Hepatocyte (in vitro differentiated cells): ENCODE measurements around the gene COQ8B. TPM values are rescaled to one million over a fixed set of nuclear protein-coding genes. Genes with fewer than 3 reads are reported as not detected.

Source experiments
- DNase-seq: peaks from one replicate; pipeline ENCODE4 v3.0.0-alpha.2; 2016; ENCODE audit warnings: low spot score
- H2AFZ ChIP-seq: fragments of 200-600 bp; sonication (generic); 2 replicates; pipeline ENCODE4 v1.6.0; 2016; ENCODE audit warnings: antibody characterized with exemption, mild to moderate bottlenecking
- H3K27ac ChIP-seq: fragments of 200-600 bp; sonication (generic); 2 replicates; pipeline ENCODE4 v1.5.1; 2016; ENCODE audit warnings: mild to moderate bottlenecking
- H3K27me3 ChIP-seq: fragments of 200-600 bp; sonication (generic); 2 replicates; pipeline ENCODE4 v1.6.1; 2016
- H3K36me3 ChIP-seq: fragments of 200-600 bp; sonication (generic); replicated peaks from 2 replicates; pipeline ENCODE4 v1.5.1; 2016; ENCODE audit warnings: low read depth; ENCODE audit not compliant: insufficient read depth
- H3K4me1 ChIP-seq: fragments of 200-600 bp; sonication (generic); 2 replicates; pipeline ENCODE4 v1.5.1; 2016; ENCODE audit warnings: mild to moderate bottlenecking, moderate library complexity; ENCODE audit not compliant: insufficient read depth
- H3K4me2 ChIP-seq: fragments of 200-600 bp; sonication (generic); 2 replicates; pipeline ENCODE4 v1.6.0; 2016
- H3K4me3 ChIP-seq: fragments of 200-600 bp; sonication (generic); 2 replicates; pipeline ENCODE4 v1.5.1; 2016; ENCODE audit warnings: mild to moderate bottlenecking
- H3K79me2 ChIP-seq: fragments of 200-600 bp; sonication (generic); 2 replicates; pipeline ENCODE4 v1.6.0; 2017; ENCODE audit warnings: mild to moderate bottlenecking
- H3K9me2 ChIP-seq: fragments of 200-600 bp; sonication (generic); replicated peaks from 2 replicates; pipeline ENCODE4 v1.6.0; 2017; ENCODE audit warnings: mild to moderate bottlenecking; ENCODE audit not compliant: insufficient read depth
- H3K9me3 ChIP-seq: fragments of 200-600 bp; sonication (generic); 2 replicates; pipeline ENCODE4 v1.5.1; 2016; ENCODE audit warnings: low read depth, mild to moderate bottlenecking
- H4K20me1 ChIP-seq: fragments of 200-600 bp; sonication (generic); 2 replicates; pipeline ENCODE4 v1.6.0; 2016; ENCODE audit warnings: mild to moderate bottlenecking; ENCODE audit not compliant: insufficient read depth, poor library complexity, severe bottlenecking
- EZH2 ChIP-seq: fragments of 200-600 bp; sonication (generic); IDR thresholded peaks from 2 replicates; pipeline ENCODE4 v1.6.1; 2016; ENCODE audit warnings: antibody characterized with exemption, mild to moderate bottlenecking, borderline replicate concordance
- EZH2phosphoT487 ChIP-seq: fragments of 200-600 bp; sonication (generic); IDR thresholded peaks from one replicate; pipeline ENCODE4 v1.6.1; 2018; ENCODE audit warnings: antibody characterized with exemption, mild to moderate bottlenecking, low read depth, moderate library complexity; ENCODE audit not compliant: unreplicated experiment, severe bottlenecking
- WGBS: methylation state at CpG from one replicate; pipeline ENCODE4 v1.1.6; 2016; ENCODE audit warnings: low lambda C conversion rate; ENCODE audit errors: missing lambda C conversion rate; 5-methylcytosine and 5-hydroxymethylcytosine counted together
- polyA plus RNA-seq: library from polyadenylated mRNA; unstranded; fragments of >200 nt; fragmentation: Nextera tagmentation; extraction: Ambion mirVana; gene quantifications from 2 replicates; pipeline ENCODE4 v1.2.1, GENCODE V29; 2016
- total RNA-seq: library from RNA; depleted of rRNA; stranded (reverse); fragments of >200 nt; gene quantifications from 2 replicates; pipeline ENCODE4 v1.2.3, GENCODE V29; 2014
- TF ChIP-seq, protein P1 (sequence below): fragments of 200-600 bp; sonication (generic); IDR thresholded peaks from 2 replicates; pipeline ENCODE4 v1.5.1; 2016; ENCODE audit warnings: antibody characterized with exemption, mild to moderate bottlenecking; ENCODE audit not compliant: poor library complexity

The COQ8B gene
- total and polyA plus RNA-seq, 2 experiments from 2014 or later, result 40.2 to 49.2 TPM

DNA sequence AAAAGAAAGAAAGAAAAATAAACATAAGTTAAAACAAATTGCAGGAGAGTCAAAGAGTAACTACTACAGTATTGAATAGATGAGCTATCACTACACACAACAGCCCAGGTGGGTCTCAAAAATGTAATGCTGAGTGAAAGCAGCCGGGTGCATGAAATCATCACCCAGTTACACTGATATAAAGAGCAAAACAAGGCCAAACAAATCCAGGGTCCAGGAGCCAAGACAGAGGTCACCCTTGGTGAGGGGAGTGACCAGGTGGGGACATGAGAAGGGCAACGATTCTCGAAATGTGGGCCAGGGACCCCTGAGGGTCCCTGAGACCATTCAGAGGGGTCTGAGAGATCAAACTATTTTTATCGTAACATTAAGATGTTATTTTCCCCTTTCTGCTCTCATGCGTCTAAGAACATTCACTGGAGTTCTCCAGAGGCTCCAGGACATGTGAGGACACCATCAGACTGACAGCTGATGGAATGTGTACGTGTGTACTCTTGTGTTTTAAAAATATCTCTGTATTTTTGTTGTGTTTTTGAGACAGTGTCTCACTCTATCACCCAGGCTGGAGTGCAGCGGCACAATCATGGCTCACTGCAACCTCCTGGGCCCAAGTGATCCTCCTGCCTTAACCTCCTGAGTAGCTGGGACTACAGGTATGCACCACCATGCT is 10.6 kb downstream of the COQ8B start:
- no peaks in the 10 kb centered on the region for H3K79me2 ChIP-seq

DNA sequence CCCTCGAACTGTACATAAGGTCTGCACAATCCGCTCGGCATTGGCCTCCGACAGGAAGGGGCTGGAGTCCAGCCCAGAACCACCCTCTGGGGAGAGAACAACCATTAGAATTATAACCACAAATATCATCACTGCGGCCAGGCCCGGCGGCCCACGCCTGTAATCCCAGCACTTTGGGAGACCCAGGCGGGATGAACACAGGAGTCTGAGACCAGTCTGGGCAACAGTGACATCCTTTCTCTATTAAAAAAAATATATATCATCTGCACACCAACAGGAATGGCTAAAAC is 11.4 kb downstream of the COQ8B start:
- H3K4me2 ChIP-seq, result no peak overlapping the region
- H3K9me2 ChIP-seq, result no peaks in the 10 kb centered on the region
- H4K20me1 ChIP-seq, result no peaks in the 10 kb centered on the region
- no peaks in the 10 kb centered on the region for H3K79me2 ChIP-seq
- H3K4me3 ChIP-seq, result no peak overlapping the region
- no peaks in the 10 kb centered on the region for H3K9me3 ChIP-seq
- H2AFZ ChIP-seq, result no peak overlapping the region
- no peak for TF ChIP-seq EZH2phosphoT487
- TF ChIP-seq, protein P1, sequence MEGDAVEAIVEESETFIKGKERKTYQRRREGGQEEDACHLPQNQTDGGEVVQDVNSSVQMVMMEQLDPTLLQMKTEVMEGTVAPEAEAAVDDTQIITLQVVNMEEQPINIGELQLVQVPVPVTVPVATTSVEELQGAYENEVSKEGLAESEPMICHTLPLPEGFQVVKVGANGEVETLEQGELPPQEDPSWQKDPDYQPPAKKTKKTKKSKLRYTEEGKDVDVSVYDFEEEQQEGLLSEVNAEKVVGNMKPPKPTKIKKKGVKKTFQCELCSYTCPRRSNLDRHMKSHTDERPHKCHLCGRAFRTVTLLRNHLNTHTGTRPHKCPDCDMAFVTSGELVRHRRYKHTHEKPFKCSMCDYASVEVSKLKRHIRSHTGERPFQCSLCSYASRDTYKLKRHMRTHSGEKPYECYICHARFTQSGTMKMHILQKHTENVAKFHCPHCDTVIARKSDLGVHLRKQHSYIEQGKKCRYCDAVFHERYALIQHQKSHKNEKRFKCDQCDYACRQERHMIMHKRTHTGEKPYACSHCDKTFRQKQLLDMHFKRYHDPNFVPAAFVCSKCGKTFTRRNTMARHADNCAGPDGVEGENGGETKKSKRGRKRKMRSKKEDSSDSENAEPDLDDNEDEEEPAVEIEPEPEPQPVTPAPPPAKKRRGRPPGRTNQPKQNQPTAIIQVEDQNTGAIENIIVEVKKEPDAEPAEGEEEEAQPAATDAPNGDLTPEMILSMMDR, result no peak
- TF ChIP-seq EZH2, result no peak
- H3K36me3 ChIP-seq, result no peaks in the 10 kb centered on the region
- DNase-seq, result no peak
- 91% methylated on average over 9 of the region's 9 CpGs for WGBS
- no peaks in the 10 kb centered on the region for H3K4me1 ChIP-seq
- no peaks in the 10 kb centered on the region for H3K27me3 ChIP-seq
- no peak overlapping the region for H3K27ac ChIP-seq

More for the DNA sequence above, 10.6 kb downstream of the COQ8B start:
- Histone ChIP-seq H4K20me1 (no peaks in the 10 kb centered on the region), H3K4me1 (no peaks in the 10 kb centered on the region), H3K4me2 (no peak overlapping the region), H2AFZ (no peak overlapping the region), H3K9me2 (no peaks in the 10 kb centered on the region), H3K27ac (no peak overlapping the region), H3K4me3 (no peak overlapping the region), H3K27me3 (no peaks in the 10 kb centered on the region), H3K36me3 (no peaks in the 10 kb centered on the region), H3K9me3 (no peaks in the 10 kb centered on the region)
- no peak for DNase-seq
- TF ChIP-seq EZH2phosphoT487 (no peak), EZH2 (no peak)
- TF ChIP-seq, protein P1, result no peak
- WGBS, result 89% methylated on average over 7 of the region's 7 CpGs

DNA sequence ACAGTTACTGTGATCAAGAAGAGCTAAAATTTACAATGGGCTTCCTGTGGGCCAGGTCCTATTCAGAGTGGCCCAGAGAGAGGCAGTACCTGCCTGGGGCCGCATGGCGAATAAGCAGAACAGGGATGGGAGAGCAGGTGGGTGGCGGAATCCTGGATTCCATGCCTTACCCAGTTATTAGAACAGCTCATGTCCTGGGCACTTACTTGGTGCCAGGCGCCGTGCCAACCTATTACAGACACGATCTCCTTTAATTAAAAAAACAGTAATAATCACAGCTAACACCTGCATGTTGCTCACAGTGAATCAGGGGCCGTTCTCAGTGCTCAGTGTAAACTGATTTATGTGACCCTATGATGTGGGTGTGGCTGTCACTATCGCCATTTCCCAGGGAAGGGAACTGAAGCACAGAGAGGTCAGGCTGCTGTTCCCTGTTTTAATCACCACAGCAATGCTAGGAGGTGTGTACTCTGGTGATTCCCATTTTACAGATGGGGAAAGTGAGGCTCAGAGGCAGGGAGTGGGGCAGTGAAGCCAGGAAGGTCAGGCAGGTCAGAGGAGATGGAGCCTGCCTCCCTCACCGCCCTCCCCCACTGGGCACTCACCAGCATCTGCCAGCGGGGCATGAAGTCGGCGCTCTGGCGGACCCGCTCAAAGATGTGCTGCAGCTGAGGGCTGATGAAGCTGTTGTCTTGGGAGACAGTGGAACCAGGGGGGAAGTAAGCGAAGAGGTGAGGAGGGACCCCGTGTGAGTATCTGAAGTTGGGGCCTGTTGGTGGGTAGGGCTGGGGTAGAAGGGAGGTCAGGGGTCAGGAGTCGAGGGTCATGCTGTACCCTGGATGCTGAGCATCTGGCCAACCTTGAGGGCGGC is 12.0 kb downstream of the COQ8B start:
- no peaks in the 10 kb centered on the region for H3K36me3 ChIP-seq
- no peaks in the 10 kb centered on the region for H3K9me2 ChIP-seq

More for the DNA sequence above, 12.0 kb downstream of the COQ8B start:
- Histone ChIP-seq H3K4me2 (no peak overlapping the region), H4K20me1 (no peaks in the 10 kb centered on the region), H3K27me3 (no peaks in the 10 kb centered on the region), H3K79me2 (no peaks in the 10 kb centered on the region), H3K27ac (no peak overlapping the region), H3K4me3 (no peak overlapping the region), H2AFZ (no peak overlapping the region), H3K4me1 (no peaks in the 10 kb centered on the region), H3K9me3 (no peaks in the 10 kb centered on the region)
- no peak for DNase-seq
- TF ChIP-seq, protein P1, result no peak
- TF ChIP-seq EZH2 (no peak), EZH2phosphoT487 (no peak)
- WGBS, result 97% methylated on average over 17 of the region's 18 CpGs
